GM21737 (cell line): Measurements from ENCODE around the gene PTPRN.
"Not testable (repeated sequence)": the region's sequence is repeated elsewhere in the genome, so short reads cannot be mapped to it uniquely, and the experiment has no call there.

Experiments
- ATAC-seq: cut with Tn5 transposase; IDR thresholded peaks from one replicate; pipeline ENCODE4 v1.9.1; 2021; ENCODE audit warnings: mild to moderate bottlenecking, moderate library complexity; ENCODE audit not compliant: unreplicated experiment

PTPRN gene

GRCh38 chr2:219271021-219271420 lies 38.2 kb downstream of the PTPRN start:
- ATAC-seq: no peak

- ATAC-seq: no peak
Observed at GRCh38 chr2:219270055-219270372, 39.2 kb downstream of the PTPRN start.

- ATAC-seq: no peak
Observed at GRCh38 chr2:219269362-219270054, 39.7 kb downstream of the PTPRN start.

DNA sequence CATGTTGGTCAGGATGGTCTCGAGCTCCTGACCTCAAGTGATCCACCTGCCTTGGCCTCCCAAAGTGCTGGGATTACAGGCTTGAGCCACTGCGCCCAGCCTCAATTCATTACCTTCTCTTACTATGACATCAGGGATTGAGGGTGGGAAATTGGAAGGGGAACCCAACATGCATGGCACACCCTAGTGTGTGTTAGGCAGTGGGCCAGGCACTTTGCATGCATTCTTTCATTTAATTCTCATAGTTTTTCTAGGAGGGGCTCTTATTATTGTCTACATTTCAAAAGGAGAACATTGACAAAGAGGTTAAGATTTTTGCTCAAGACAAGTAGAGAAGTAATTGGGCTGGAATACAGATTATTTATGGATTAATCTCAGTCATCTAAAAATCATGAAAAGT lies 40.9 kb downstream of the PTPRN start:
- ATAC-seq: no peak

GRCh38 chr2:219266886-219267285 lies 42.3 kb downstream of the PTPRN start:
- ATAC-seq: no peak

DNA sequence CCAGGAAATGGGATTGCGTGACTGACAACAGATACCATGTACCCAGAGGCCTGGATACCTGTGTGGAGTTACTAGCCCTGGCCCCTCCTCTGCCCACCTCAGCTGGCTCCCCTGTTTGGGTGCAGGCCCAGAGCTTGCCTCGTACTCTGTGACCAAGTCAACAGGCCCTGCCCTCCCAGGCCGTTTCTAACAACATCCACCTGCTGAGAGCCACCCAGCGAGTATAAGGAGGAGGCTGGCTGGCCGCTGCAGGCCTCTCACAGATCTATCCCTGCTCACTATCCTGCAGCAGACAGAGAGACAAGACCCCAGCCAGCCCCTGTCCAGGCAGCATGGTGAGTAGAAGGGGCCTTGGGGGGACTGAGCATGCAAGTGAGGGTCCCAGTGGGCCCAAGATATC lies 43.0 kb downstream of the PTPRN start:
- ATAC-seq: no peak

DNA sequence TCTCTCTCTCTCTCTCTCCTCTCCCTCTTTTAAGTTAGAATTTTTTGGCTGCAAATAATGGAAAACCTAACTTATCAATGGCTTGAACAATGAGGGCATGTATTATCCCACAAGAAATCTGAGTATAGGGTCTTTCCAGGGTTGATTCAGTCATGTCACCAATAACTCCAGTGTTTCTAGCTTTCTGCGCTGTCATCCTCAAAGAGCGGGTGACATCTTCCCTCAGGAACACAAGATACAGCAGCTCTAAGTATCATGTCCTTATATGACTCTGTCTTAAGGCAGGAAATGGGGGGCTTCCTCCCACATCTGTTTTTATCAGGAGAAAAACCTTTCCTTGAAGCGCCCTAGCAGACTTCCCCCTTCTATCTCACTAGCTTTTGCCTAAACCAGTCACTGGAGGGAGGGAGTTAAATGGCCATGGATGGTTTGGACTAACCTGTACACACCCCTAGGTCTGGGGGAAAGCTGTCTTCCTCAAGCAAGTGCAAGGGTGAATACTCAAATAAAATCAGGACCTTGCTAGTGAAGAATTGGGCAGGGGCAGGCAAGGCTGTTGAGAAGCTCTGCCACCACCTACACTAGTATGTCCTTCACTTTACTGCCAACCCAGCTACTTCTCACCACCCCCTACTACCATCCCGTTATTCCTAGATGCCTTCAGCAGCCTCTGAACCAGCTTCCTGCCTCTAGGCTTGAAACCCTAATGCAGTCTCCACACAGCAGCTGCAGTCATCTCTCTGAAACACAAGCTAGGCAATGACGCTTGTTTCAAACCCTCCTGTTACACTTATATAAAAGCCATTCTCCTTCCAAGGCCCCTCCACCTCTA lies 48.0 kb downstream of the PTPRN start:
- no peak for ATAC-seq

GRCh38 chr2:219258942-219259341 lies 50.3 kb downstream of the PTPRN start:
- ATAC-seq: not testable (repeated sequence)

GRCh38 chr2:219254590-219255201 lies 54.5 kb downstream of the PTPRN start:
- ATAC-seq: no peak

GRCh38 chr2:219253753-219254589 lies 55.2 kb downstream of the PTPRN start, which contains the start of gene TUBA4A:
Gene TUBA4A (minus strand): TSS chr2:219253918. CDS start chr2:219253858, 60 bp downstream.
- peak; percentile 45 for ATAC-seq

GRCh38 chr2:219252900-219253752 lies 56.1 kb downstream of the PTPRN start, which contains the start of gene TUBA4B:
Gene TUBA4B (plus strand): TSS chr2:219253243. CDS start chr2:219253408, 165 bp downstream.
- ATAC-seq: no peak

- no peak for ATAC-seq
Observed at GRCh38 chr2:219252570-219252899, 56.7 kb downstream of the PTPRN start.

DNA sequence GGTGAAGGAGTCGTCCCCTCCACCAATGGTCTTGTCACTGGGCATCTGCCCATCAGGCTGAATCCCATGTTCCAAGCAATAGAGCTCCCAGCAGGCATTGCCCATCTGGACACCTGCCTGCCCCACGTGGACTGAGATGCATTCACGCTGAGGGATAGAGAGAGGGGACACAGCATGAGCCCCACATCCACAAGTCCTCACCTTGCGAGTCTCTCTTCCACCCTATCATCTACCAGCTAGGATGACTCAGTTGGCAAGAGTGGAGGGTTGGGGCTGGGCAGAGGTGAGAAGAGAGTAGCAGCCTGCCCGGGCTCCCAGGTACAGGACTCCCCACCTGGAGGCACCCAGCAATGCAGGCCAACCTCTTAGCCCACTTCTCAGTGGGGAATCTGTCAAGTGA lies 57.1 kb downstream of the PTPRN start:
- ATAC-seq: no peak

- no peak for ATAC-seq
Observed at GRCh38 chr2:219251656-219252055, 57.5 kb downstream of the PTPRN start.

DNA sequence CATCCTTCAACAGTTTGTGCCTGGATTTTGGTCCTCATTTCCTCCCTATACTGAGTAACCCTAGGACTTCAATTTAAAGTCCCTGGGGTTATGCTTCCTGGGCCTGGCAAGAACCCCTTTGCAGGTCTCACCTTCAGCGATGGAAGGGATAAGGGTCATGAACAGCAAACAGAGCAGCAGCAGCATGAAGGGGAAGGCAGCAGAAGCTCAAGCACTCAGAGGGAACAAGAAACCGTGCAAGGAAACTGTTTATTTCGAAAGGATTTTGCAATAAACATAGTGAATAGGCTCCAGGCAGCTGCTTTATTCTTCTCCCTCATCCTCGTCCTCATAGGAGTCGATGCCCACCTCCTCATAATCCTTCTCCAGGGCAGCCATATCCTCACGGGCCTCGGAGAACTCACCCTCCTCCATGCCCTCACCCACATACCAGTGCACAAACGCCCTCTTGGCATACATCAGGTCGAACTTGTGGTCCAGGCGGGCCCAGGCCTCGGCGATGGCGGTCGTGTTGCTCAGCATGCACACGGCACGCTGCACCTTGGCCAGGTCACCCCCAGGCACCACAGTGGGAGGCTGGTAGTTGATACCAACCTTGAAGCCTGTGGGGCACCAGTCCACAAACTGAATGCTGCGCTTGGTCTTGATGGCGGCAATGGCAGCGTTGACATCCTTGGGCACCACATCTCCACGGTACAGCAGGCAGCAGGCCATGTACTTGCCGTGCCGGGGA lies 59.0 kb downstream of the PTPRN start:
- ATAC-seq: no peak

DNA sequence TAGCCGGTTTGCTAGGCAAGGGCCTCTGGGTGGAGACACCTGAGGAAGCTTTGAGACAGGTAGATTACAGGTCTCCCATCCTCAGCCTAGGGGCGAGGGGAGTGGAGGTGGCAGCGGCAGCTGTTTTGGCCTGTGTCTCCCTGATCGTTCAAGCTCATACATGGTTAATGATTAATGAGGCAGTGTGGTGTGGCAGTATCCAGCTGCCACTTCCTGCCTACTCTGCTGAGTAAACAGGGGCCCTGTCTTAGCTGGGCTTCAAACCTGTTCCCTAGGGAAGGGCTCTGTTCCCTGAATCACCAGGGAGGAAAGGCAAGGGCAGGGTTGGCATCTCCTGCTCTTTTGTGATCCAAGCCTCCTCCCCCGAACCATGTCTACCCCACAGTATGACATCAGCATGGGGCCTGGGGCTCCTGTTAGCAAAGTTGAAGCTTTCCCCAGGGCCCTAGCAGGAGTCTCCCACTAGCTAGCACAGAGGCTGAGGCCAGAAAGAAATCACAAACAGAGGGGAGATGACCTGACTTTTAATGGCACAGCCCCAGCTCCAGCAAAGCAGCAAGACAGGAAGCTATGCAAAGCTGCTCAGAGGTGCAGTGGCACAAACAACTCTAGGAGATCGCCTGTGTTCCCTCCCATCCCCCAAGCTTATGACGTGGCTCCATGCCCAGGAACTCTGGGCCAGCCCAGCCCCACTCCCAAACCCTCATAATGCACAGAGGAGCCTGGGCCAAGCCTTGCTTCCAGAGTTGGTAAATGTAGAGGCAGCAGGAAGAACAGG lies 59.8 kb downstream of the PTPRN start:
- peak; percentile 41 for ATAC-seq

DNA sequence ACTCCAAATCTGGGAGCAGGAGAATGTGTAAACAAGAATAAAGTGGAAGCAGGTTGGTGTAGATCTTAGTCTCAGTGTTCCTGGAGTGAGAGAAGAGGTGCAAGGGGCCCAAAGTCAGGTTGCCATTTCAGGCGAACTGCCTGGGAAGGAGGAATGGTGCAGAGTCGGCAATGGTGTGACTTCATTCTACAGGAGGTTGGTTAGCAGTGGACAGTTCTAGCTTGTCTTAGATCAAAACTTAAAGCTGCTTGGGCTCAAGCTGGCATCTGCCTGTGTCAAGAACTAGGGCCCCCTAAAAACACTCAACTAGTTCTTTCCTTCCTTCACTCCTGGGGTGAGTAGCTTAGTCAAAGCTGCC lies 60.4 kb downstream of the PTPRN start:
- no peak for ATAC-seq

DNA sequence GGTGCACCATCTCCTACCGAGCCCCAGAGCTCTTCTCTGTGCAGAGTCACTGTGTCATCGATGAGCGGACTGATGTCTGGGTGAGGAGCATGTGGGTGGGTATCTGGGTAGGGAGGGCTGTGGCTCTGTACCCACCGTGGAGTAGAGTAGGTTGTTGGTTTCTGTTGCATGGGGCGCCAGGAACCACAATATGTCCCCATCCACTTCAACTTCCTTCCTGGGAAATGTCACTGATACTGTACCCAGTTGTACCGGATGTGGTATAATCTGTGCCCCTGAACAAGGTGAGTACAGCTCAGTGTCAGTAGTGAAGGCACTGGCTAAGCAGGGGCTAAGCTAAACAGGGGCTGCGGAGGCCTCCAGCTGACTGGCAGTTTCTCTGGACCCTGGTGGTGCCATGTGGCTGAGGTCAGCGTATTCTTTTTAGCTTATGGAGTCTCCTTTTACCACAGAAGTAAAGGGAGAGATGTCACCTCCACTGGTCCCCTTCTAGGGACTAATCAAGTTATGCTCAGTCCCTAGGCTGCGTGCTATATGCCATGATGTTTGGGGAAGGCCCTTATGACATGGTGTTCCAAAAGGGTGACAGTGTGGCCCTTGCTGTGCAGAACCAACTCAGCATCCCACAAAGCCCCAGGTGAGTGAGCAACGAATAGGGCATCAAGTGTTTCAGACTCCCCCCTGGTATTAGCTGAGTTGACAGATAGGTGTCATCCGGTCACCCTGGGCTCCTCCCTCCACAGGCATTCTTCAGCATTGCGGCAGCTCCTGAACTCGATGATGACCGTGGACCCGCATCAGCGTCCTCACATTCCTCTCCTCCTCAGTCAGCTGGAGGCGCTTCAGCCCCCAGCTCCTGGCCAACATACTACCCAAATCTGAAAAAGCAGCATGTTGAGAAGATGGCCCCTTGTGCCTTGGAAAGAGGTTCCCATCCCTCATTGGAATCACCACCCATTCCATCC lies 61.2 kb downstream of the PTPRN start:
- no peak for ATAC-seq
